ENCODE data around the gene DDIT3. TPM values are rescaled to one million over a fixed set of nuclear protein-coding genes. Genes with fewer than 3 reads are reported as not detected.
"Not testable (repeated sequence)": the region's sequence is repeated elsewhere in the genome, so short reads cannot be mapped to it uniquely, and the experiment has no call there.

DDIT3 gene
- polyA plus RNA-seq, result 100 to 1,000 TPM in 1 of 4 donors, 10 to 100 TPM in 3; 41.1 to 105 (median 46.9) TPM
- long read RNA-seq, donor 1, transcript DDIT3-201 (4 exons, 906 nt), result major isoform, 33 of 39 reads
- long read RNA-seq, donor 1, partial matches to known transcripts, result 0 of 39 reads
- long read RNA-seq, donor 1, other reads (novel, unspliced or antisense), result 0 of 39 reads
- long read RNA-seq, donor 2, transcript DDIT3-201 (4 exons, 906 nt), result major isoform, 8 of 13 reads
- long read RNA-seq, donor 2, partial matches to known transcripts, result 0 of 13 reads
- long read RNA-seq, donor 2, other reads (novel, unspliced or antisense), result 0 of 13 reads
- long read RNA-seq, donor 3, transcript DDIT3-201 (4 exons, 906 nt), result major isoform, 7 of 8 reads
- long read RNA-seq, donor 3, partial matches to known transcripts, result 0 of 8 reads
- long read RNA-seq, donor 3, other reads (novel, unspliced or antisense), result 0 of 8 reads
- long read RNA-seq, donor 4, result 0 reads
- long read RNA-seq, donor 5, transcript DDIT3-201 (4 exons, 906 nt), result major isoform, 10 of 11 reads
- long read RNA-seq, donor 5, partial matches to known transcripts, result 0 of 11 reads
- long read RNA-seq, donor 5, other reads (novel, unspliced or antisense), result 0 of 11 reads
- long read RNA-seq, donor 6, transcript DDIT3-201 (4 exons, 906 nt), result major isoform, 13 of 14 reads
- long read RNA-seq, donor 6, partial matches to known transcripts, result 0 of 14 reads
- long read RNA-seq, donor 6, other reads (novel, unspliced or antisense), result 0 of 14 reads
- long read RNA-seq, donor 7, result 0 reads
- long read RNA-seq, donor 8, partial matches to known transcripts, result 0 of 1 reads
- long read RNA-seq, donor 8, other reads (novel, unspliced or antisense), result 0 of 1 reads
- long read RNA-seq, donor 9, partial matches to known transcripts, result 0 of 2 reads
- long read RNA-seq, donor 9, other reads (novel, unspliced or antisense), result 0 of 2 reads
- long read RNA-seq, donor 10, transcript DDIT3-201 (4 exons, 906 nt), result major isoform, 12 of 167 reads
- long read RNA-seq, donor 10, partial matches to known transcripts, result 127 of 167 reads
- long read RNA-seq, donor 10, other reads (novel, unspliced or antisense), result 26 of 167 reads

- no peak for FAIRE-seq
- WGBS, 3 donors, result 0 to 1% (median 0%) methylated on average over 51 to 52 of the region's 52 CpGs
- no peaks in the 10 kb centered on the region for H3K9me3 ChIP-seq (ENCODE audit: control insufficient read depth in 2 of 2, insufficient read depth in 1 of 2, low read depth in 1 of 2, low read length in 1 of 2)
- H3K4me1 ChIP-seq (ENCODE audit: control insufficient read depth in 3 of 3, insufficient read depth in 2 of 3, low read depth in 1 of 3, low read length in 2 of 3), result peaks cover 2 to 43% (median 11%) of the 10 kb centered on the region in 3 donors
- peaks cover 6 to 46% (median 22%) of the 10 kb centered on the region in 3 donors for H3K36me3 ChIP-seq (ENCODE audit: control insufficient read depth in 3 of 3, insufficient read depth in 2 of 3, low read depth in 1 of 3, low read length in 3 of 3)
- no peaks in the 10 kb centered on the region for H3K27me3 ChIP-seq (ENCODE audit: control insufficient read depth in 3 of 3, insufficient read depth in 3 of 3, low read length in 3 of 3)
- DNase-seq, result peak; percentile 99
- H3K27ac ChIP-seq (ENCODE audit: low read depth in 1 of 3, low read length in 2 of 3), result peak within 1 kb of the TSS; percentile 96 to 100 (median 97)
- peak within 1 kb of the TSS; percentile 78 to 99 (median 85) for H3K4me3 ChIP-seq (ENCODE audit: low read depth in 1 of 3, low read length in 3 of 3)
Measured at GRCh38 chr12:57520053-57520818, at the start of gene DDIT3. DDIT3 (minus strand) TSS chr12:57520514; CDS start chr12:57517406, 3,108 bp downstream.

GRCh38 chr12:57569858-57570257 is 49.5 kb upstream of the DDIT3 start:
- DNase-seq (no peak), FAIRE-seq (no peak)
- no peaks in the 10 kb centered on the region for H3K9me3 ChIP-seq (ENCODE audit: control insufficient read depth in 2 of 2, insufficient read depth in 1 of 2, low read depth in 1 of 2, low read length in 1 of 2)
- H3K4me3 ChIP-seq (ENCODE audit: low read depth in 1 of 3, low read length in 3 of 3), result no peak overlapping the region
- 84 to 88% (median 87%) methylated on average over 18 of the region's 18 CpGs for WGBS, 3 donors
- H3K27ac ChIP-seq (ENCODE audit: low read depth in 1 of 3, low read length in 2 of 3), result no peak overlapping the region
- H3K4me1 ChIP-seq (ENCODE audit: control insufficient read depth in 3 of 3, insufficient read depth in 2 of 3, low read depth in 1 of 3, low read length in 2 of 3), result no peaks in the 10 kb centered on the region
- H3K36me3 ChIP-seq (ENCODE audit: control insufficient read depth in 3 of 3, insufficient read depth in 2 of 3, low read depth in 1 of 3, low read length in 3 of 3), result no peaks in the 10 kb centered on the region
- peaks cover 0 to 8% (median 2%) of the 10 kb centered on the region in 3 donors for H3K27me3 ChIP-seq (ENCODE audit: control insufficient read depth in 3 of 3, insufficient read depth in 3 of 3, low read length in 3 of 3)

GRCh38 chr12:57568838-57569237 is 48.5 kb upstream of the DDIT3 start:
- H3K27ac ChIP-seq (ENCODE audit: low read depth in 1 of 3, low read length in 2 of 3), result no peak overlapping the region
- WGBS, 3 donors, result 64 to 74% (median 72%) methylated on average over 6 of the region's 6 CpGs
- FAIRE-seq, result no peak

GRCh38 chr12:57564178-57564740 is 43.9 kb upstream of the DDIT3 start:
- no peaks in the 10 kb centered on the region for H3K4me1 ChIP-seq (ENCODE audit: control insufficient read depth in 3 of 3, insufficient read depth in 2 of 3, low read depth in 1 of 3, low read length in 2 of 3)
- no peaks in the 10 kb centered on the region for H3K36me3 ChIP-seq (ENCODE audit: control insufficient read depth in 3 of 3, insufficient read depth in 2 of 3, low read depth in 1 of 3, low read length in 3 of 3)
- no peak overlapping the region for H3K27ac ChIP-seq (ENCODE audit: low read depth in 1 of 3, low read length in 2 of 3)
- DNase-seq (no peak), FAIRE-seq (no peak)
- no peaks in the 10 kb centered on the region for H3K9me3 ChIP-seq (ENCODE audit: control insufficient read depth in 2 of 2, insufficient read depth in 1 of 2, low read depth in 1 of 2, low read length in 1 of 2)
- H3K4me3 ChIP-seq (ENCODE audit: low read depth in 1 of 3, low read length in 3 of 3), result no peak overlapping the region
- 81 to 84% (median 83%) methylated on average over 7 of the region's 7 CpGs for WGBS, 3 donors
- H3K27me3 ChIP-seq (ENCODE audit: control insufficient read depth in 3 of 3, insufficient read depth in 3 of 3, low read length in 3 of 3), result peaks cover 0 to 17% (median 0%) of the 10 kb centered on the region in 3 donors

More at GRCh38 chr12:57568838-57569237, 48.5 kb upstream of the DDIT3 start:
- no peaks in the 10 kb centered on the region for H3K36me3 ChIP-seq (ENCODE audit: control insufficient read depth in 3 of 3, insufficient read depth in 2 of 3, low read depth in 1 of 3, low read length in 3 of 3)
- no peaks in the 10 kb centered on the region for H3K9me3 ChIP-seq (ENCODE audit: control insufficient read depth in 2 of 2, insufficient read depth in 1 of 2, low read depth in 1 of 2, low read length in 1 of 2)
- H3K4me3 ChIP-seq (ENCODE audit: low read depth in 1 of 3, low read length in 3 of 3), result no peak overlapping the region
- H3K4me1 ChIP-seq (ENCODE audit: control insufficient read depth in 3 of 3, insufficient read depth in 2 of 3, low read depth in 1 of 3, low read length in 2 of 3), result no peaks in the 10 kb centered on the region
- peaks cover 0 to 12% (median 2%) of the 10 kb centered on the region in 3 donors for H3K27me3 ChIP-seq (ENCODE audit: control insufficient read depth in 3 of 3, insufficient read depth in 3 of 3, low read length in 3 of 3)
- DNase-seq, result no peak

GRCh38 chr12:57563358-57563757 is 43.0 kb upstream of the DDIT3 start:
- H3K27ac ChIP-seq (ENCODE audit: low read depth in 1 of 3, low read length in 2 of 3), result no peak overlapping the region
- no peaks in the 10 kb centered on the region for H3K4me1 ChIP-seq (ENCODE audit: control insufficient read depth in 3 of 3, insufficient read depth in 2 of 3, low read depth in 1 of 3, low read length in 2 of 3)
- no peaks in the 10 kb centered on the region for H3K36me3 ChIP-seq (ENCODE audit: control insufficient read depth in 3 of 3, insufficient read depth in 2 of 3, low read depth in 1 of 3, low read length in 3 of 3)
- DNase-seq, result no peak
- H3K4me3 ChIP-seq (ENCODE audit: low read depth in 1 of 3, low read length in 3 of 3), result no peak overlapping the region
- H3K27me3 ChIP-seq (ENCODE audit: control insufficient read depth in 3 of 3, insufficient read depth in 3 of 3, low read length in 3 of 3), result peaks cover 0 to 17% (median 0%) of the 10 kb centered on the region in 3 donors
- FAIRE-seq, result no peak
- WGBS, 3 donors, result 45 to 60% (median 60%) methylated on average over 4 of the region's 4 CpGs
- no peaks in the 10 kb centered on the region for H3K9me3 ChIP-seq (ENCODE audit: control insufficient read depth in 2 of 2, insufficient read depth in 1 of 2, low read depth in 1 of 2, low read length in 1 of 2)

- H3K36me3 ChIP-seq (ENCODE audit: control insufficient read depth in 3 of 3, insufficient read depth in 2 of 3, low read depth in 1 of 3, low read length in 3 of 3); H3K27ac ChIP-seq (ENCODE audit: low read depth in 1 of 3, low read length in 2 of 3); H3K4me3 ChIP-seq (ENCODE audit: low read depth in 1 of 3, low read length in 3 of 3); H3K4me1 ChIP-seq (ENCODE audit: control insufficient read depth in 3 of 3, insufficient read depth in 2 of 3, low read depth in 1 of 3, low read length in 2 of 3); H3K9me3 ChIP-seq (ENCODE audit: control insufficient read depth in 2 of 2, insufficient read depth in 1 of 2, low read depth in 1 of 2, low read length in 1 of 2); FAIRE-seq: not testable (repeated sequence)
- peaks cover 0 to 17% (median 0%) of the 10 kb centered on the region in 3 donors for H3K27me3 ChIP-seq (ENCODE audit: control insufficient read depth in 3 of 3, insufficient read depth in 3 of 3, low read length in 3 of 3)
- DNase-seq, result peak in 1 of 2 donors; percentile 17
- whole genome bisulfite sequencing, 3 donors, result 26 to 56% (median 29%) methylated on average over 1 of the region's 1 CpG
Measured at GRCh38 chr12:57561117-57561516, 40.8 kb upstream of the DDIT3 start.

- DNase-seq (no peak), FAIRE-seq (no peak)
- Histone ChIP-seq H3K27ac (ENCODE audit: low read depth in 1 of 3, low read length in 2 of 3) (no peak overlapping the region), H3K27me3 (ENCODE audit: control insufficient read depth in 3 of 3, insufficient read depth in 3 of 3, low read length in 3 of 3) (peaks cover 0 to 17% (median 0%) of the 10 kb centered on the region in 3 donors), H3K4me3 (ENCODE audit: low read depth in 1 of 3, low read length in 3 of 3) (no peak overlapping the region), H3K9me3 (ENCODE audit: control insufficient read depth in 2 of 2, insufficient read depth in 1 of 2, low read depth in 1 of 2, low read length in 1 of 2) (no peaks in the 10 kb centered on the region), H3K4me1 (ENCODE audit: control insufficient read depth in 3 of 3, insufficient read depth in 2 of 3, low read depth in 1 of 3, low read length in 2 of 3) (no peaks in the 10 kb centered on the region), H3K36me3 (ENCODE audit: control insufficient read depth in 3 of 3, insufficient read depth in 2 of 3, low read depth in 1 of 3, low read length in 3 of 3) (no peaks in the 10 kb centered on the region)
- 84 to 87% (median 86%) methylated on average over 2 of the region's 2 CpGs for WGBS, 3 donors
Measured at GRCh38 chr12:57560516-57560915, 40.2 kb upstream of the DDIT3 start.
